ENCODE measurements around the gene ZNF106. TPM values are rescaled to one million over a fixed set of nuclear protein-coding genes. Genes with fewer than 3 reads are reported as not detected.

The ZNF106 gene
- total RNA-seq, 4 donors from 2014 or later, result 340 to 487 (median 414) TPM

DNA sequence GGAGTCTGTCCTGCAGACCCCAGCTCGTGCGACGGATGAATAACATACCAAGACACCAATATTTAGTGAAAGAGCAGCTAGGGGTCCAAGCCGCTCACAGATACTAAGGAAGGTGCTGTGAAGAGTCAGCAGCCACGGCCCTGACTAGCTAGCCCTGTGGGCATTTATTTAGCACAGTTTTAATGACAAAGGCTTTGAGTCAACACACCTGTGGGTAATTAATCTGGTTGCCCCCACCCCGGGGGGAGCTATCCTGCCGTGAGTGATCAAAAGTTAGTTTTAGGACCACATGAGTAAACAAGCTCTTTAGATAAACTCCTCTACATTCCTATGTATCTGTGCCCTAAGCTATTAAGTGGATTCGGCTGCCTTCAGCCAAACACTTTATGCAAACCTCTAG lies 112.9 kb downstream of the ZNF106 start:
- intact Hi-C loops (cut with DNase I; ENCODE audit: low total_unique reads) (no loop called here), in situ Hi-C loops (cut with MboI; ENCODE audit: low sequenced_read_pairs in 4 of 4) (no loop called here)
- peaks cover 47 to 53% of the 10 kb centered on the region in 2 donors for H3K4me1 ChIP-seq
- H3K9me3 ChIP-seq, result no peaks in the 10 kb centered on the region
- TF ChIP-seq POLR2A (IDR thresholded peaks at IDR 0.05), result no peak
- TF ChIP-seq, protein P1, sequence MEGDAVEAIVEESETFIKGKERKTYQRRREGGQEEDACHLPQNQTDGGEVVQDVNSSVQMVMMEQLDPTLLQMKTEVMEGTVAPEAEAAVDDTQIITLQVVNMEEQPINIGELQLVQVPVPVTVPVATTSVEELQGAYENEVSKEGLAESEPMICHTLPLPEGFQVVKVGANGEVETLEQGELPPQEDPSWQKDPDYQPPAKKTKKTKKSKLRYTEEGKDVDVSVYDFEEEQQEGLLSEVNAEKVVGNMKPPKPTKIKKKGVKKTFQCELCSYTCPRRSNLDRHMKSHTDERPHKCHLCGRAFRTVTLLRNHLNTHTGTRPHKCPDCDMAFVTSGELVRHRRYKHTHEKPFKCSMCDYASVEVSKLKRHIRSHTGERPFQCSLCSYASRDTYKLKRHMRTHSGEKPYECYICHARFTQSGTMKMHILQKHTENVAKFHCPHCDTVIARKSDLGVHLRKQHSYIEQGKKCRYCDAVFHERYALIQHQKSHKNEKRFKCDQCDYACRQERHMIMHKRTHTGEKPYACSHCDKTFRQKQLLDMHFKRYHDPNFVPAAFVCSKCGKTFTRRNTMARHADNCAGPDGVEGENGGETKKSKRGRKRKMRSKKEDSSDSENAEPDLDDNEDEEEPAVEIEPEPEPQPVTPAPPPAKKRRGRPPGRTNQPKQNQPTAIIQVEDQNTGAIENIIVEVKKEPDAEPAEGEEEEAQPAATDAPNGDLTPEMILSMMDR (IDR thresholded peaks at IDR 0.05 in 4 of 5, conservative IDR thresholded peaks at IDR 0.05 in 1 of 5), result no peak
- no peak overlapping the region for H3K4me3 ChIP-seq
- H3K36me3 ChIP-seq, result no peaks in the 10 kb centered on the region
- DNase-seq, result no peak
- H3K27ac ChIP-seq, result peak overlapping the region; percentile 91 to 96 (median 94)
- ATAC-seq, result no peak
- H3K27me3 ChIP-seq, result no peaks in the 10 kb centered on the region

DNA sequence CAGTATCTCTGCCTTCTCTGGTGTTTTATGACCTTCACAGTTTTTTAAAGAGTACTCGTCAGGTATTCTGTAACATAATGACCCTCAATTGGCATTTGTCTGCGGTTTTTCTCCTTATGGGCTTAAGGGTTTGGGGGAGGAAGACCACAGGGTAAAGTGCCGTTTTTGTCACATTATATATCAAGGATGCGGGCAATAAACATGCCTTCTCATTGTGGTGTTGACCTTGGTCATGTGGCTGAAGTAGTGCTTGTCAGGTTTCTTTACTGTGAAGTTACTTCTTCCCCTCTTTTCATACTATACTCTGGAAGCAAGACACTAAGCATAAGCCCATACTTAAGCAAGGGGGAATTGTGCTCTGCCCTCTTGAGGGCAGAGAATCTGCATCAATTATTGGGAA lies 115.0 kb downstream of the ZNF106 start:
- no peak overlapping the region for H3K4me3 ChIP-seq
- DNase-seq, result no peak
- intact Hi-C loops (cut with DNase I; ENCODE audit: low total_unique reads) (no loop called here), in situ Hi-C loops (cut with MboI; ENCODE audit: low sequenced_read_pairs in 4 of 4) (no loop called here)
- H3K27ac ChIP-seq, result peak overlapping the region; percentile 93 to 97 (median 96)
- no peak for TF ChIP-seq POLR2A (IDR thresholded peaks at IDR 0.05)
- TF ChIP-seq, protein P1 (IDR thresholded peaks at IDR 0.05 in 4 of 5, conservative IDR thresholded peaks at IDR 0.05 in 1 of 5), result no peak
- H3K9me3 ChIP-seq, result no peaks in the 10 kb centered on the region
- peaks cover 0 to 7% of the 10 kb centered on the region in 2 donors for H3K36me3 ChIP-seq
- ATAC-seq, result peak; percentile 16 to 18
- H3K4me1 ChIP-seq, result peaks cover 44 to 46% of the 10 kb centered on the region in 2 donors
- no peaks in the 10 kb centered on the region for H3K27me3 ChIP-seq

DNA sequence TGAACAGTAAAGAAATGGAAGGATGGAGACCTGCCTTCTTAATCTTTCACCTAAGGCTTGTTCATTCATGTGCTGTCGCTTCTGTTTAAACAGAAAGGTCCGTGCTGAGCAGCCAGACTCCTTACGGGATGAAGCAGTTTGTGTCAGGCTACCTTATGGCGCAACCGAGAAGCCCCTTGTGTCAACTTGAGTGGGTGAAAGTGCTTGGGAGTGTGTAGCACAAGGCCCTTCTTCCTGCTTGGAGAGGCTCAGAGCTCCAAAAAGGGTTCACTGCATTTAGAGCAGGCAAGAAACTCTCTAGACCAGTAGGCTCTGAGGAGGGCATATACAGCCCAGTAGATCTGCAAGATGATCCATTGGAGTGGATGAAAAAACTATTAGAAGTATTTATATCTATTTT lies 115.7 kb downstream of the ZNF106 start:
- intact Hi-C loops (cut with DNase I; ENCODE audit: low total_unique reads), result no loop called here
- ATAC-seq, result peak in 1 of 2 donors; percentile 22

DNA sequence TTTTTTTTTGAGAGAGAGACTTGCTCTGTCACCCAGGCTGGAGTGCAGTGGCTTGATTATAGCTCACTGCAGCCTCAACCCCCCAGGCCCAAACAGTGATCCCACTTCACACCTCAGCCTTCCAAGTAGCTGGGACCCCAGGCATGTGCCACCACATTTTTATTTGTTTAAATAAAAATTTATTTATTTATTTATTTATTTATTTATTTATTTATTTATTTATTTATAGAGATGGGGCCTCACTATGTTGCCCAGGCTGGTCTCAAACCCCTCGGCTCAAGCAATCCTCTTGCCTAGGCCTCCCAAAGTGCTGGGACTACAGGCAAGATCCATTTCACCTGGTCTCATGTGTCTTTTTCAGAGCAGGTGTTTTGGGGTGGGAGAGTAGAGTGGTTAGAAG lies 116.1 kb downstream of the ZNF106 start:
- Histone ChIP-seq H3K4me3 (no peak overlapping the region), H3K36me3 (peaks cover 0 to 7% of the 10 kb centered on the region in 2 donors), H3K27ac (peak overlapping the region; percentile 93 to 97 (median 96)), H3K4me1 (peaks cover 41 to 49% of the 10 kb centered on the region in 2 donors), H3K9me3 (no peaks in the 10 kb centered on the region), H3K27me3 (no peaks in the 10 kb centered on the region)
- DNase-seq, result no peak
- in situ Hi-C loops (cut with MboI; ENCODE audit: low sequenced_read_pairs in 4 of 4) (no loop called here), intact Hi-C loops (cut with DNase I; ENCODE audit: low total_unique reads) (no loop called here)
- no peak for TF ChIP-seq POLR2A (IDR thresholded peaks at IDR 0.05)
- TF ChIP-seq, protein P1 (IDR thresholded peaks at IDR 0.05 in 4 of 5, conservative IDR thresholded peaks at IDR 0.05 in 1 of 5), result no peak
- ATAC-seq, result no peak

More for the DNA sequence above, 115.7 kb downstream of the ZNF106 start:
- in situ Hi-C loops (cut with MboI; ENCODE audit: low sequenced_read_pairs in 4 of 4), result no loop called here
- Histone ChIP-seq H3K9me3 (no peaks in the 10 kb centered on the region), H3K27me3 (no peaks in the 10 kb centered on the region), H3K27ac (peak overlapping the region; percentile 93 to 97 (median 96)), H3K4me1 (peaks cover 43 to 44% of the 10 kb centered on the region in 2 donors), H3K36me3 (peaks cover 0 to 7% of the 10 kb centered on the region in 2 donors), H3K4me3 (no peak overlapping the region)
- no peak for DNase-seq
- TF ChIP-seq, protein P1 (IDR thresholded peaks at IDR 0.05 in 4 of 5, conservative IDR thresholded peaks at IDR 0.05 in 1 of 5), result no peak
- TF ChIP-seq POLR2A (IDR thresholded peaks at IDR 0.05), result no peak

DNA sequence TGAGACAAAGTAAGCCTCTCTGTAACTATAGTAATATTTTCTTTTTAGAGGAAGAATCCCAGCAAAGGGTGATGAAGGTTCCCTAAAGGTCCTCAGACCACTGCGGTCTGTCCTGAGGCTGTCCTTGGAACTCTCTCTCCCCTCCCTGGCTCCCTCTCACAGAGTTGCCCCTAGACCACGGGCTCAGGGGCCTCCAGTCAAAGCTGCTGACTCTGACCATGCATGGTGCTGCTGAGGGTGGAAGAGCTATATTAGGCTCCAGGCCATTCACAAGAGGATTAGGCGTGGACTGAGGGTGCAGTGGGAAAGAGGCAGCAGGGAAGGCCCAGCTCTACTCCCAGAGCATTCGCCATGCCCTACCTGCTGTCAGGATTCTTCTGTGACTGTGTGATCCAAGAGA lies 117.0 kb downstream of the ZNF106 start:
- ATAC-seq, result no peak

More for the DNA sequence above, 117.0 kb downstream of the ZNF106 start:
- Histone ChIP-seq H3K27ac (peak overlapping the region; percentile 93 to 97 (median 96)), H3K27me3 (no peaks in the 10 kb centered on the region), H3K9me3 (no peaks in the 10 kb centered on the region), H3K4me1 (peaks cover 48 to 49% of the 10 kb centered on the region in 2 donors), H3K36me3 (peaks cover 0 to 7% of the 10 kb centered on the region in 2 donors), H3K4me3 (no peak overlapping the region)
- intact Hi-C loops (cut with DNase I; ENCODE audit: low total_unique reads), result no loop called here
- DNase-seq, result no peak
- TF ChIP-seq, protein P1 (IDR thresholded peaks at IDR 0.05 in 4 of 5, conservative IDR thresholded peaks at IDR 0.05 in 1 of 5), result no peak
- TF ChIP-seq POLR2A (IDR thresholded peaks at IDR 0.05), result no peak
- in situ Hi-C loops (cut with MboI; ENCODE audit: low sequenced_read_pairs in 4 of 4), result no loop called here
